HG03571 (cell line): Measurements from ENCODE around the gene SAP25.

Experiments used
- ATAC-seq: cut with Tn5 transposase; IDR thresholded peaks from one replicate; pipeline ENCODE4 v1.9.1; 2021; ENCODE audit not compliant: unreplicated experiment

Gene SAP25

GRCh38 chr7:100573691-100574361 lies at the start of gene SAP25:
Gene SAP25, minus strand, starts transcription at chr7:100573900. Its CDS starts 158 bp downstream, at chr7:100573742.
- ATAC-seq: no peak

DNA sequence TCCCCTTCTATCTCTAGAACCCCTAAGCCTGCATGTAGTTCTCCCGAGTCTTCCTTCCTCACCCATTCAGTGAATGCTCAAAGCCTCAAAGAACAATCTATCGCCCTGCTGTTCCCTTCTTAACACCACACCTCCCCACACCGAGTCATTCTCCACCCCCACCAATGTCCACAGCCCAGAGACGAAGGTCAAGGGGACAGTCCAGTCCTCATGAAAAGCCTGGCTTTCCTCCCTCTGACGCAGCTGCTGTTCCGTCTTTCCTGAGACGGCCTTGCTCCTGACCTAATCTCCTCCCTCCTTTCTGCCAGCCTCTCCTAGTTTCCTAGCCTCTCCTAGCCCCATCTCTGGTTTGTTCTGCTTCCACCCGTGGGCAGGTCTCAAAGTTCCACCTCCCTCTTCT lies 47.9 kb upstream of the SAP25 start:
- ATAC-seq: no peak

GRCh38 chr7:100620804-100621203 lies 47.1 kb upstream of the SAP25 start:
- no peak for ATAC-seq

DNA sequence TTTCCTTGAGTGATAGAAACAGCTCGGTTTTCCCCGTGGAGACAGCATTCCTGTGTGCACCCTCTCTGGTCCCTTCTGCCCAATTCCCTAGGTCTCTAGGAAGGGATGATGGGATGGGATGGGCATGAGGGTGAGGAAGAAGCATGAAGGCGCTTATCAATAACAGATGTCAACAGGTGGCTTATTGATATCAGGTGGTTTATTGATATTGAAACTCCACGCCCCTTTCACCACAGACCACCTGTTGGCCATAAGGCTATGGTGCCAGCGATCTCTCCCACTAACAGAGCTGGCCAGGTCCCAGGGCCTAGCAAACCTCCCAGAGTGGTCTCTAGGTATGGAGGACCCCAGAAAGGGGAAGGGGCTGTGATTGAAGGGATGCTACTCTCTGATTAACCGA lies 46.5 kb upstream of the SAP25 start:
- no peak for ATAC-seq

GRCh38 chr7:100614308-100614861 lies 40.7 kb upstream of the SAP25 start:
- ATAC-seq: no peak

GRCh38 chr7:100613412-100614175 lies 39.9 kb upstream of the SAP25 start:
- no peak for ATAC-seq

DNA sequence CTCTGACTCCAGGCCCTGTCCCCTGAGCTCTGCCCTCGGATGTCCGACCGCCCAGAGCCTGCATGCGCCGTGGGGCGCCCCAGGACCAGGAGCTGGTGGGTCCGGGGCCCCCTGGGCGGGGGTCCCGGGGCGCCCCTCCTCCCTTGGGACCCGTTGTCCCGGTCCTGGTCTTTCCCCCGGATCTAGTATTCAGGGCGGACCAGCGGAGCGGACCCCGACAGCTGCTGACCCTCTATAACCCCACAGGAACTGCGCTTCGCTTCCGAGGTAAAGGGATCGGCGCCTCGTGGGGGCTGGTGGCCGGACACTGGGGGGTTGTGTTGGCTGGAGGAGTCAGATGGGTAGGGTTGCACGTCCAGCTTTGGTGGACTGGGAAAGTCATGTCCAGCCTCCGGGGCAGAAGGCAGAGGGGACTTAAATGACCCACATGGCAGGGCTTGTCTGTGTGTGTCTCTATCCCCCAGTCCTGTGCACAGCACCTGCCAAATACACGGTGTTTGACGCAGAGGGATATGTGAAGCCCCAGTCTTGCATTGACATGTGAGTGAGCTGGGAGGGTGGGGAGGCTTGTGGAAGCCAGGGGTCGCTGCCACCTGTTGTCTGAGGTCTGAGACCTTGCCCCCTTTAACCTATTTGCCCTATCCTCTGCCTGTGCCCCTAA lies 39.2 kb upstream of the SAP25 start:
- ATAC-seq: no peak

DNA sequence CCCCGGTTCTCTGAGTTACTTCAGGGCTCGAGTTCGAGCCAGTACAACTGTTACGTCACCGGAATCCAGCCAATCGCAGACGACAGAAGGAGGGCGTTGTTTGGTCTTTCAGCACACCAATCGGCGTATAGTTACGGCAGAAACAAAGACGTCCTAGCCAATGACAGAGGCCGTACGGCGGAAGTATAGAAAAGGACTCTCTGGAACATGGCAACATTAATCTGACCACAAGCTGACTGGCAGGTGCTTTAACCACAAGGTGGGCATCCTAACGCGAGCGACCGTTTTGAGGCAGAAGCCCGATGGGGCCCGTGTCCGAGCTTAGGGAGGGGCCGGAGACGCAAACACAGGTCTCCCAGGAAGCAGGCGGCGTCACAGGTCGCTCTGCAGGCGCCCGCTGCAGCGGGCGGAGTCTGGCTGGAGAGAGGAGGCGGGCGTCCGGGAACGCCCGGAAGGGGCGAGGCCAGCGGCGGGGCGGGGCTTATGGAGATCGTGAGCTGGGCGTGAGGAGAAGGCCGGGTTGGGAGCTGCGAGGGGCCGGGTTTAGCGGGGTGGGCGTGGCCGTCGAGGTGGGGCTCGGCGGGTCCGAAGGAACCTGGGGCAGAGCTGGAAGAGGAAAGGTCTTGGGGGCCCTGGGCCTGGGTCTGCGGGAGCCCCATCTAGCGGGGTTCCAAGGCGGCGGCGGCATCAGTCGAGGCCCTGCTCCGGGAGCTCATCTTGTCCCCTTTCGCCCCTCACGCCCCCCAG lies 38.5 kb upstream of the SAP25 start, which contains the start of gene MOSPD3:
TSS of gene MOSPD3 (plus strand) at position 558 of the 747 bp plus-strand sequence. CDS start 252 bp downstream, outside the sequence.
- ATAC-seq: peak; percentile 91

DNA sequence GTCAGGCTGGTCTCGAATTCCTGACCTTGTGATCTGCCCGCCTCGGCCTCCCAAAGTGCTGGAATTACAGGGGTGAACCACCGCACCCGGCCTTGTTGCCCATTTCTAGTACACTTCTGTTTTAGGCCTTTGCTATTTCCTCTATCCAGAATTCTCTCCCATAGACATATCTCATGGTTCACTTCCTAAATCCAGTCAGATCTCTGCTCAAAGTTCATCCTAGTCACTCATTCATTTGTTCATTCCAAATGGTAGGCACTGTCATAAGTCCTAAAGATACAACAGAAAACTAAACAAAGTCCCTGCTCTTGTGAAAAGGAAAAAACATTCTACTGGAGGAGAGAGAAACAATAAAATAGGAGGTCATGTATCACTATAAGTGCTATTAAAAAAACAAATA lies 36.3 kb upstream of the SAP25 start:
- no peak for ATAC-seq

DNA sequence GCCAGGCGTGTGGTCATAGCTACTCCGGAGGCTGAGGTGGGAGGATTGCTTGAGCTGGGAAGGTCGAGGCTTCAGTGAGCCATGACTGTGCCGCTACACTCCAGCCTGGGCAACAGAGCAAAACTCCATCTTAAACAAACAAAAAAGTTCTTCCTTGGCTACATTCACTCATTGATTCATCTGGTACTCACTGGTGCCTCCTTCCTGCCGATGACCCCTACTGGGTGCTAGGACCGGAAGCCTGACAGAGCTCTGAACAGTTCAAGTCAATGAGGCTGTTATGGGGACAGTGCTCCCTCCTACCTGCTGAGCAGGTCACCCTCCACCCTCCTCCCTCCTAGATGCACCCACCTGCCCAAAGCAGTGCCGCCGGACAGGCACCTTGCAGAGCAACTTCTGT lies 33.4 kb upstream of the SAP25 start:
- ATAC-seq: no peak

DNA sequence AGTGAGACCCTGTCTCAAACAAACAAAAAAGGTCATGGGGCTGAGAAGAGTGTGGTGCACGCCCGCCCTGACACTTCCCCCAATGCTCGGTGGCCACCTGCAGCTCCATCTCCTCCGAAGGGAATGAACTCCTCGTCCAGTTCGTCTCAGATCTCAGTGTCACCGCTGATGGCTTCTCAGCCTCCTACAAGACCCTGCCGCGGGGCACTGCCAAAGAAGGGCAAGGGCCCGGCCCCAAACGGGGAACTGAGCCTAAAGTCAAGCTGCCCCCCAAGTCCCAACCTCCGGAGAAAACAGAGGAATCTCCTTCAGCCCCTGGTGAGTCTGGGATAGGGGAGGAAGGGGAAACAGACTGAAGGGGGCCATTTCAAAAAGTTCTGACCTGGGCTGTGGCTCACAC lies 32.6 kb upstream of the SAP25 start:
- no peak for ATAC-seq

- no peak for ATAC-seq
These were observed 31.5 kb upstream of the SAP25 start for GRCh38 chr7:100604976-100605911.

DNA sequence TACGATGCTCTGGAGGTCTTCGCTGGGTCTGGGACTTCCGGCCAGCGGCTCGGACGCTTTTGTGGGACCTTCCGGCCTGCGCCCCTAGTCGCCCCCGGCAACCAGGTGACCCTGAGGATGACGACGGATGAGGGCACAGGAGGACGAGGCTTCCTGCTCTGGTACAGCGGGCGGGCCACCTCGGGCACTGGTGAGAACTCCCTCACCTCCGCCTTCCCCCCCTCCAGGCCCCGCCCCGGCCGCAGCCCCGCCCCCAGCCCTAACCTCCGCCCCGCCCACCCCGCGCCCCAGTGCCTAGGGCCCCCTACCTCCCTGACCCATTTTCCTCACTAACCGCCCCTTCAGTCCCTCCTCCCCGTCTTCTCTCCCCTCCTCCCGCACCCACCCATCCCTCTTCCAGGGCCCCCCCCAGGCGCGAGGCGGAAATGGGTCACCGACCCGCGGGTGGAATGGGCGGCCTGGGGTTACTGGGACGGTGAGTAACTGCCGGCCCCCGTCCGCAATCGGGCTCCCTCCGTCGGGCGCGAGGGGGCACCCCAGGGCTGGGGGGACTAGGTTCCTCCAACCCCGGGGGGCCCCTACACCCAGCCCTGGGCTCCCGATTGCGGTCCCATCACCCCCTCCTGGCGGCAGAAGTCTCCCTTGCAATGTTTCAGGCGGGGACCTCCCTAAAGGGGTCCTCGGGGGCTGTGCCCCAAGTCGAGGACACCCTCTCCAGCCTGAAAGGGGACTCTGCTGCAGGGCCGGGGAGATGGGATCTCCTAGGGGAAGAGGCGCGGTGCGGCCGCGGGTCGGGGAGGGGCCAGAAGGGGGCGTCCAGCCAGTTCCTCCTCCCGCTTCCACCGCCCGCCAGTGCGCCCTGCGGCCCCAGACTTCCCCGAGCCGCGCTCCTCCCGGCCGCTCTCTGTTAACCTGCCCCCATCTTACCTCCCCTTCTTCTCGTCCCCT lies 30.6 kb upstream of the SAP25 start:
- ATAC-seq: peak; percentile 60

- ATAC-seq: no peak
These were observed 30.0 kb upstream of the SAP25 start for GRCh38 chr7:100603726-100604027.

- no peak for ATAC-seq
These were observed 29.4 kb upstream of the SAP25 start for GRCh38 chr7:100602889-100603725.

DNA sequence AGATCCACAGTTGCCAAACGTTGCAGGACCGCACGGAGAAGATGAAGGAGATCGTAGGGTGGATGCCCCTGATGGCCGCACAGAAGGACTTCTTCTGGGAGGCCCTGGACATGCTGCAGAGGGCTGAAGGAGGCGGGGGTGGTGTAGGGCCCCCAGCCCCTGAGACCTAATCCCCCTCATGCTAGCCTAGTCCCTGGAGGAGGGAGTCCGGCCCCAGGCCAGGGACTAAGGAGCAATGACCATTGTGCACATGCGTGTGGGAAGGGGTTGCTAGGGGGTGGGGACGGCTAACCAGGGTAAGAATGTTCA lies 27.0 kb upstream of the SAP25 start:
- no peak for ATAC-seq

GRCh38 chr7:100599911-100600729 lies 26.4 kb upstream of the SAP25 start:
- ATAC-seq: no peak
